ENCODE data around the gene PTPN7. TPM values are rescaled to one million over a fixed set of nuclear protein-coding genes. Genes with fewer than 3 reads are reported as not detected.
"Not testable (repeated sequence)": the region's sequence is repeated elsewhere in the genome, so short reads cannot be mapped to it uniquely, and the experiment has no call there.

Gene PTPN7
- total and polyA plus RNA-seq, 2 of the 13 experiments (the other 11 are each of a cell fraction or from before 2014, with no cell fraction given) = not detected

- Histone ChIP-seq H3K36me3 (replicated peaks in 1 of 2; ENCODE audit: control insufficient read depth in 1 of 2, insufficient read depth in 2 of 2, low read length in 2 of 2) (no peaks in the 10 kb centered on the region), H3K9ac (ENCODE audit: insufficient read depth, low read depth, low read length) (no peak overlapping the region), H3K4me1 (ENCODE audit: insufficient read depth, low read length) (peaks cover 7% of the 10 kb centered on the region), H3K27ac (ENCODE audit: extremely low read length, insufficient read depth, low read length) (no peak overlapping the region), H3K9me3 (ENCODE audit: low read length) (no peaks in the 10 kb centered on the region), H4K20me1 (ENCODE audit: insufficient read depth, low read length) (no peaks in the 10 kb centered on the region), H3K4me3 (replicated peaks in 1 of 3; ENCODE audit: insufficient read depth in 1 of 3, low read depth in 2 of 3, low read length in 3 of 3) (no peak overlapping the region), H2AFZ (ENCODE audit: low read length) (no peak overlapping the region), H3K79me2 (ENCODE audit: insufficient read depth, low read length) (no peaks in the 10 kb centered on the region), H3K27me3 (ENCODE audit: control insufficient read depth in 1 of 2, insufficient read depth in 2 of 2, low read length in 2 of 2) (peaks cover 5 to 42% of the 10 kb centered on the region in 2 experiments; a peak in 4 of 5 replicates), H3K4me2 (ENCODE audit: low read depth, low read length) (no peak overlapping the region)
- DNase-seq (ENCODE audit: low spot score) (no peak), FAIRE-seq (no peak), ATAC-seq (no peak)
- no peak for TF ChIP-seq MAFK (conservative IDR thresholded peaks at IDR 0.05 in 1 of 2, IDR thresholded peaks at IDR 0.05 in 1 of 2; ENCODE audit: low read length in 2 of 2)
- no peak for TF ChIP-seq ZFP37 (CRISPR knock-in tag; IDR thresholded peaks at IDR 0.05; ENCODE audit: borderline replicate concordance)
- no peak for TF ChIP-seq ZNF234 (CRISPR knock-in tag; conservative IDR thresholded peaks at IDR 0.05)
- no peak for TF ChIP-seq FOXC1 (CRISPR knock-in tag; IDR thresholded peaks at IDR 0.05; ENCODE audit: borderline replicate concordance)
- no peak for TF ChIP-seq GLI4 (CRISPR knock-in tag; IDR thresholded peaks at IDR 0.05; ENCODE audit: borderline replicate concordance)
- TF ChIP-seq, protein P1, sequence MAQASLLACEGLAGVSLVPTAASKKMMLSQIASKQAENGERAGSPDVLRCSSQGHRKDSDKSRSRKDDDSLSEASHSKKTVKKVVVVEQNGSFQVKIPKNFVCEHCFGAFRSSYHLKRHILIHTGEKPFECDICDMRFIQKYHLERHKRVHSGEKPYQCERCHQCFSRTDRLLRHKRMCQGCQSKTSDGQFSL (CRISPR knock-in tag; IDR thresholded peaks at IDR 0.05) = no peak
- no peak for TF ChIP-seq ZNF570 (CRISPR knock-in tag; IDR thresholded peaks at IDR 0.05; ENCODE audit: borderline replicate concordance)
- no peak for TF ChIP-seq MLLT10 (CRISPR knock-in tag; IDR thresholded peaks at IDR 0.05)
- no peak for TF ChIP-seq FOXJ3 (CRISPR knock-in tag; IDR thresholded peaks at IDR 0.05; ENCODE audit: borderline replicate concordance)
- no peak for TF ChIP-seq ZNF768 (CRISPR knock-in tag; IDR thresholded peaks at IDR 0.05)
- in situ Hi-C loops (cut with HindIII; ENCODE audit: extremely low pct_ligation_motif_present, low pct_unique_long_range_greater_than_20kb) (no loop called here), intact Hi-C loops (cut with micrococcal nuclease; ENCODE audit: unreplicated experiment) (no loop called here)
- WGBS (ENCODE audit: low lambda C conversion rate) = 40% methylated on average over 7 of the region's 18 CpGs
- ChIA-PET CTCF (ENCODE audit: low intra/inter-chr PET ratio, low total read pairs) (no interaction called here), POLR2A (no interaction called here)
- BruUV-seq (replicated peaks) = no TSS peak
Observed at GRCh38 chr1:202167708-202168415, 7.5 kb upstream of the PTPN7 start.

DNA sequence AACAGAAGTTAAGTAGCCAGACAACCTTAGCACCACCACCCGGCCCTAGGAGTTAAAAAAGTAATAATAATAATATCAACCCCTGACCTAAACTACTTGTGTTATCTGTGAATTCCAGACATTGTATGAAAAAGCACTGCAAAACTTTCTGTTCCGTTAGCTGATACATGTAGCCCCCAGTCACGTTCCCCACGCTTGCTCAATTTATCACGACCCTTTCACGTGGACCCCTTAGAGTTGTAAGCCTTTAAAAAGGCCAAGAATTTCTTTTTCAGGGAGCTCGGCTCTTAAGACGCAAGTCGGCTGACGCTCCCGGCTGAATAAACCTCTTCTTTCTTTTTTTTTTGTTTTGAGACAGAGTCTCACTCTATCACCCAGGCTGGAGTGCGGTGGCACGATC, 6.7 kb upstream of the PTPN7 start:
- CTCF ChIA-PET (ENCODE audit: low intra/inter-chr PET ratio, low total read pairs) = not testable (repeated sequence)

More for the DNA sequence above, 6.7 kb upstream of the PTPN7 start:
- intact Hi-C loops (cut with micrococcal nuclease; ENCODE audit: unreplicated experiment); H3K4me2 ChIP-seq (ENCODE audit: low read depth, low read length); DNase-seq (ENCODE audit: low spot score); H3K9ac ChIP-seq (ENCODE audit: insufficient read depth, low read depth, low read length); H2AFZ ChIP-seq (ENCODE audit: low read length); H3K36me3 ChIP-seq (replicated peaks in 1 of 2; ENCODE audit: control insufficient read depth in 1 of 2, insufficient read depth in 2 of 2, low read length in 2 of 2); H3K4me3 ChIP-seq (replicated peaks in 1 of 3; ENCODE audit: insufficient read depth in 1 of 3, low read depth in 2 of 3, low read length in 3 of 3); H3K79me2 ChIP-seq (ENCODE audit: insufficient read depth, low read length); POLR2A ChIA-PET; H3K9me3 ChIP-seq (ENCODE audit: low read length); in situ Hi-C loops (cut with HindIII; ENCODE audit: extremely low pct_ligation_motif_present, low pct_unique_long_range_greater_than_20kb); H4K20me1 ChIP-seq (ENCODE audit: insufficient read depth, low read length); BruUV-seq (replicated peaks); H3K27ac ChIP-seq (ENCODE audit: extremely low read length, insufficient read depth, low read length); ATAC-seq; FAIRE-seq: not testable (repeated sequence)
- Histone ChIP-seq H3K27me3 (ENCODE audit: control insufficient read depth in 1 of 2, insufficient read depth in 2 of 2, low read length in 2 of 2) (peaks cover 7 to 49% of the 10 kb centered on the region in 2 experiments), H3K4me1 (ENCODE audit: insufficient read depth, low read length) (peaks cover 15% of the 10 kb centered on the region)
- WGBS (ENCODE audit: low lambda C conversion rate) = 45% methylated on average over 13 of the region's 13 CpGs
